ENCODE results near the gene MAG. TPM values are rescaled to one million over a fixed set of nuclear protein-coding genes. Genes with fewer than 3 reads are reported as not detected.

The MAG gene
- total and polyA plus RNA-seq, 9 of the 15 experiments (the other 6 are each of a cell fraction or from before 2014, with no cell fraction given): 0.11 to 10.0 (median 1.6) TPM

DNA sequence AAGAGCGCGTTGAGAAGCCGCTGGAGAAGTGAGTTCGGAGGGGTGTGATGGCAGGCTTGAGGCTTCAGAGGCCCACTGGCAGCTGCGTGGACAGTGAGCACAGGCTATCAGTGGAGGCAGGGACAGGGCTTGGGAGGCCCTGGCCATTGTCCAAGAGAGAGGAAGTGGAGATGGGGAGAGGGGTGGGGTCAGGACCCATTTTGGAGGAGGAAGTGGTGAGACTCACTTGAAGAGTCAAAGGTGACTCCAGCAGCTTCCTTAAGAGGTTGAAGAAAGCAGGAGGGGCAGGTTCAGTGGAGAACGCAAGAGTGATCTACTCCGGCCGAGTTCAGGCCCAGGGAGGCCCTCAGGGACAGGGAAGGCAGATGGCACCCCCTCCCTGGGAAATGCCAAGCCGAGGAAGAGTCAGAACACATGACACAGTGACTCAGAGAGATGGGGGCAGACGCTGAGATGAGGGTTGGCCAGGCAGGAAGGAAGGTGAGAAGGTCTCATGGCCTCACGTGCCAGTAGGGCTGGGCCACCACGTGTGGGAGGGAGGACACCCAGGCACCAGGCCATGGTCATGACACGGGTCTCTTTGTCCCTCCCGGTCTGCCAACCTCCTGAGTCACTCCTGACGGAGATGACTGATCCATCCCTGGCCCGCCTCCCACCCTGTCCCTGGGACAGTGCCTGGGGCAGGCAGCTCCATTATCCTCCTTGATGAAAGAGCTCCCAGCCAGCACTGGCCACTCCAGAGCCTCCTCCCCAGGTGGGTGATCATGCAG, 26.9 kb downstream of the MAG start (continued):
- TF ChIP-seq ZBTB2 (IDR thresholded peaks at IDR 0.05) (peak; percentile 21; the same call in 1 of the 2 replicates), NFRKB (IDR thresholded peaks at IDR 0.05; ENCODE audit: low read depth) (peak; percentile 52; the same call in 1 of the 2 replicates), ETV6 (IDR thresholded peaks at IDR 0.05; ENCODE audit: borderline replicate concordance in 1 of 2, low read depth in 2 of 2, low read length in 1 of 2) (no peak), ETV6 (CRISPR knock-in tag; IDR thresholded peaks at IDR 0.05; ENCODE audit: borderline replicate concordance) (no peak), NR2C1 (IDR thresholded peaks at IDR 0.05) (peak; percentile 60), NR2C1 (tag; IDR thresholded peaks at IDR 0.05) (peak; percentile 67), NFIX (CRISPR knock-in tag; IDR thresholded peaks at IDR 0.05; ENCODE audit: low read depth) (no peak), ZNF175 (CRISPR knock-in tag; IDR thresholded peaks at IDR 0.05; ENCODE audit: low read depth) (peak; percentile 87), EP300 (IDR thresholded peaks at IDR 0.05; ENCODE audit: low read length) (no peak)
- TF ChIP-seq, protein P1, sequence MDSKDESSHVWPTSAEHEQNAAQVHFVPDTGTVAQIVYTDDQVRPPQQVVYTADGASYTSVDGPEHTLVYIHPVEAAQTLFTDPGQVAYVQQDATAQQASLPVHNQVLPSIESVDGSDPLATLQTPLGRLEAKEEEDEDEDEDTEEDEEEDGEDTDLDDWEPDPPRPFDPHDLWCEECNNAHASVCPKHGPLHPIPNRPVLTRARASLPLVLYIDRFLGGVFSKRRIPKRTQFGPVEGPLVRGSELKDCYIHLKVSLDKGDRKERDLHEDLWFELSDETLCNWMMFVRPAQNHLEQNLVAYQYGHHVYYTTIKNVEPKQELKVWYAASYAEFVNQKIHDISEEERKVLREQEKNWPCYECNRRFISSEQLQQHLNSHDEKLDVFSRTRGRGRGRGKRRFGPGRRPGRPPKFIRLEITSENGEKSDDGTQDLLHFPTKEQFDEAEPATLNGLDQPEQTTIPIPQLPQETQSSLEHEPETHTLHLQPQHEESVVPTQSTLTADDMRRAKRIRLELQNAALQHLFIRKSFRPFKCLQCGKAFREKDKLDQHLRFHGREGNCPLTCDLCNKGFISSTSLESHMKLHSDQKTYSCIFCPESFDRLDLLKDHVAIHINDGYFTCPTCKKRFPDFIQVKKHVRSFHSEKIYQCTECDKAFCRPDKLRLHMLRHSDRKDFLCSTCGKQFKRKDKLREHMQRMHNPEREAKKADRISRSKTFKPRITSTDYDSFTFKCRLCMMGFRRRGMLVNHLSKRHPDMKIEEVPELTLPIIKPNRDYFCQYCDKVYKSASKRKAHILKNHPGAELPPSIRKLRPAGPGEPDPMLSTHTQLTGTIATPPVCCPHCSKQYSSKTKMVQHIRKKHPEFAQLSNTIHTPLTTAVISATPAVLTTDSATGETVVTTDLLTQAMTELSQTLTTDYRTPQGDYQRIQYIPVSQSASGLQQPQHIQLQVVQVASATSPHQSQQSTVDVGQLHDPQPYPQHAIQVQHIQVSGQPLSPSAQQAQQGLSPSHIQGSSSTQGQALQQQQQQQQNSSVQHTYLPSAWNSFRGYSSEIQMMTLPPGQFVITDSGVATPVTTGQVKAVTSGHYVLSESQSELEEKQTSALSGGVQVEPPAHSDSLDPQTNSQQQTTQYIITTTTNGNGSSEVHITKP (IDR thresholded peaks at IDR 0.05; ENCODE audit: partially characterized antibody): peak; percentile 29
- TF ChIP-seq, protein P2, sequence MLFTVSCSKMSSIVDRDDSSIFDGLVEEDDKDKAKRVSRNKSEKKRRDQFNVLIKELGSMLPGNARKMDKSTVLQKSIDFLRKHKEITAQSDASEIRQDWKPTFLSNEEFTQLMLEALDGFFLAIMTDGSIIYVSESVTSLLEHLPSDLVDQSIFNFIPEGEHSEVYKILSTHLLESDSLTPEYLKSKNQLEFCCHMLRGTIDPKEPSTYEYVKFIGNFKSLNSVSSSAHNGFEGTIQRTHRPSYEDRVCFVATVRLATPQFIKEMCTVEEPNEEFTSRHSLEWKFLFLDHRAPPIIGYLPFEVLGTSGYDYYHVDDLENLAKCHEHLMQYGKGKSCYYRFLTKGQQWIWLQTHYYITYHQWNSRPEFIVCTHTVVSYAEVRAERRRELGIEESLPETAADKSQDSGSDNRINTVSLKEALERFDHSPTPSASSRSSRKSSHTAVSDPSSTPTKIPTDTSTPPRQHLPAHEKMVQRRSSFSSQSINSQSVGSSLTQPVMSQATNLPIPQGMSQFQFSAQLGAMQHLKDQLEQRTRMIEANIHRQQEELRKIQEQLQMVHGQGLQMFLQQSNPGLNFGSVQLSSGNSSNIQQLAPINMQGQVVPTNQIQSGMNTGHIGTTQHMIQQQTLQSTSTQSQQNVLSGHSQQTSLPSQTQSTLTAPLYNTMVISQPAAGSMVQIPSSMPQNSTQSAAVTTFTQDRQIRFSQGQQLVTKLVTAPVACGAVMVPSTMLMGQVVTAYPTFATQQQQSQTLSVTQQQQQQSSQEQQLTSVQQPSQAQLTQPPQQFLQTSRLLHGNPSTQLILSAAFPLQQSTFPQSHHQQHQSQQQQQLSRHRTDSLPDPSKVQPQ (CRISPR knock-in tag; IDR thresholded peaks at IDR 0.05; ENCODE audit: borderline replicate concordance): no peak

Measured in K562 (cell line).